GM20000 (cell line): Measurements from ENCODE around the gene TOX2.

ENCODE experiments used
- DNase-seq: peaks from one replicate; pipeline ENCODE4 v3.0.0; 2012; ENCODE audit warnings: low spot score
- TF ChIP-seq, protein P1 (sequence below): IDR thresholded peaks from 2 replicates; pipeline ENCODE4 v1.5.1; 2012; ENCODE audit warnings: mild to moderate bottlenecking, control low read depth; ENCODE audit errors: extremely low read depth, missing control alignments

TOX2 gene

DNA sequence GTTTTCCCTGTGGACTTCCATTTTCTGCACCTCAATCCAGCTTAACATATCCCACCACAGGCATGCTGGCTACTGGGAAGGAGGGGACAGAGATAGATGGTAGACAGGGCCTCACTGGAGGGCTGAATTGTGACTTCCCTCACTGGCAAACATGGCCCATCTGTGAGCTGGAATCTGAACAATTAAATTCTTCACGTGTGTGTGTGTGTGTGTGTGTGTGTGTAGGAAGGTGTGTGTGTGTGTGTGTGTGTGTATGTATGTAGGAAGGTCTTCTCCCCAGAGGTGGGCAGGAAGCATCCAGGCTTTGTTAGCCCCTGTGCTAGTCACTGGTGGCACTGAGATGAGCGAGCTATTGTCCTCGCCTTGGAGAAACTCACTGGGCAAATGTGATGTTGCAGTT lies 5.4 kb upstream of the TOX2 start:
- TF ChIP-seq, protein P1, sequence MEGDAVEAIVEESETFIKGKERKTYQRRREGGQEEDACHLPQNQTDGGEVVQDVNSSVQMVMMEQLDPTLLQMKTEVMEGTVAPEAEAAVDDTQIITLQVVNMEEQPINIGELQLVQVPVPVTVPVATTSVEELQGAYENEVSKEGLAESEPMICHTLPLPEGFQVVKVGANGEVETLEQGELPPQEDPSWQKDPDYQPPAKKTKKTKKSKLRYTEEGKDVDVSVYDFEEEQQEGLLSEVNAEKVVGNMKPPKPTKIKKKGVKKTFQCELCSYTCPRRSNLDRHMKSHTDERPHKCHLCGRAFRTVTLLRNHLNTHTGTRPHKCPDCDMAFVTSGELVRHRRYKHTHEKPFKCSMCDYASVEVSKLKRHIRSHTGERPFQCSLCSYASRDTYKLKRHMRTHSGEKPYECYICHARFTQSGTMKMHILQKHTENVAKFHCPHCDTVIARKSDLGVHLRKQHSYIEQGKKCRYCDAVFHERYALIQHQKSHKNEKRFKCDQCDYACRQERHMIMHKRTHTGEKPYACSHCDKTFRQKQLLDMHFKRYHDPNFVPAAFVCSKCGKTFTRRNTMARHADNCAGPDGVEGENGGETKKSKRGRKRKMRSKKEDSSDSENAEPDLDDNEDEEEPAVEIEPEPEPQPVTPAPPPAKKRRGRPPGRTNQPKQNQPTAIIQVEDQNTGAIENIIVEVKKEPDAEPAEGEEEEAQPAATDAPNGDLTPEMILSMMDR: no peak
- no peak for DNase-seq

DNA sequence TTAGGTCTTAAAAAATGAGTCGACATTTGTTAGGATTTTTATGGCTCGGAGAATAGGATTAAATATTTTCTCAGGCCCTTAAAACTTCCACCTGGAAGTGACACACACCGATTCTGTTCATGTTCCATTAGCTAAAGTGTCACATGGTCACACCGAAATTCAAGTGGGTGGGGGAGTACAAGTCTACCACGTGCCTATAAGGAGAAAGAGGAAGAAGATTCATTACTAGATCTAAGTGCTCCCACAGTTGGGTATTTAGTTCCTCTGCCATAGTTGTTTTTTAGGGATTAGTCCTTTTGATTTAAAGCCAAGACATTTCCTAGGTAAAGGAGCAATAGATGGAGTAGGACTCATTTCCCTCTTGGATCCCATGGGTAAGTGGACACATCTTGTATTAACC lies 4.9 kb upstream of the TOX2 start:
- DNase-seq: peak; percentile 56
- TF ChIP-seq, protein P1: no peak

DNA sequence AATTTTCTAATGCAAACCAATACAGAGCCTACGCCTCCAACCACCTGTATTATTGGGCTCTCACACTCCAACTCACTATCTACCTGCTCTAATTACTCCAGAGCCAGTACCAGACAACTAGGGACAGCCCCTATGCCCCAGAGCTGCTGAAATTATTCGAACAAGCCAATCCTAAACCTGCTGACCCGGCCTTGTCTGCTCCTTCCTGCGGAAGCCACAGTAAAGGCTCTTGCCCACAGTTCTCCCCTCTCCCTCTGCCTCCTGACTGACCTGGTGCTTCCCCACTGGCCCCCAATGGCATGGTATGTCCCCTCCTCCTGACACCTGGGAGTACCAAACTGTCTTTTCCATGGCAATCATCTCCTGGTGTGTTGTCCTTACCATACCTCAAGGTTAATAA lies 4.1 kb upstream of the TOX2 start:
- TF ChIP-seq, protein P1: no peak
- DNase-seq: no peak

GRCh38 chr20:43911066-43911465 lies 3.6 kb upstream of the TOX2 start:
- TF ChIP-seq, protein P1: no peak
- DNase-seq: no peak

DNA sequence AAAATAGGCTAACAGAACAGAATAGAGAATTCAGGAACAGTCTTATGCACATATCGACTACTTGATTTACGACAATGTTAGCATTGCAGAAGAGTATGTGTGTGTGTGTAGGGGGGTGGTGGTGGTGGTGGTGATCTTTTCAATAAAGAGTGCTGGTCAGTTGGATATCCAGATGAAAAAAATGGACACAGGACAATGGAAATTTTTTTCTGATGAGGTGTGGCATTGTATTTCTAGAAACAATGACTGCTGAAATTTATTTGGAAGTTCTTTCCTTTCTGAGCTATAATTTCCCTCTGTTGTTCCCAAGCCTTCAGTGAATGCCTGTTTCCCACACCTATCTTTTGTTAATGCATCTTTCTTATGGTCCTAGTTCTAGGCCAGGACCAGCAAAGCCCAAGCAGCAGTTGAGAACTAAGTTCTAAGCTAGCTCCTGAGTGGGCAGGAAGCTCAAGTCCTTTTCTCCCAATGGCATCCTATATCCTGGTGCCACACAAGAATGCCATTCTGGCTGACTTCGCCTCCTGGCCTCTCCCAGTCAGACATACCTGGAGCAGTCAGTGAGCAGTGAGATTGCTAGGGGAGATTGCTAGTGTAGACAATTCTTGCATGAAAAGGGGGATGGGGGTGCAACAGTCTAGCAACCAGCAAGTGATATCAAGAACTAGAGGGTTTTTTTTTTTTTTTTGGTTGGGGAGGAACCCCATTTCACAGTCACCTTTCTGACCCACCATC lies 1.2 kb upstream of the TOX2 start:
- TF ChIP-seq, protein P1: no peak
- DNase-seq: no peak

DNA sequence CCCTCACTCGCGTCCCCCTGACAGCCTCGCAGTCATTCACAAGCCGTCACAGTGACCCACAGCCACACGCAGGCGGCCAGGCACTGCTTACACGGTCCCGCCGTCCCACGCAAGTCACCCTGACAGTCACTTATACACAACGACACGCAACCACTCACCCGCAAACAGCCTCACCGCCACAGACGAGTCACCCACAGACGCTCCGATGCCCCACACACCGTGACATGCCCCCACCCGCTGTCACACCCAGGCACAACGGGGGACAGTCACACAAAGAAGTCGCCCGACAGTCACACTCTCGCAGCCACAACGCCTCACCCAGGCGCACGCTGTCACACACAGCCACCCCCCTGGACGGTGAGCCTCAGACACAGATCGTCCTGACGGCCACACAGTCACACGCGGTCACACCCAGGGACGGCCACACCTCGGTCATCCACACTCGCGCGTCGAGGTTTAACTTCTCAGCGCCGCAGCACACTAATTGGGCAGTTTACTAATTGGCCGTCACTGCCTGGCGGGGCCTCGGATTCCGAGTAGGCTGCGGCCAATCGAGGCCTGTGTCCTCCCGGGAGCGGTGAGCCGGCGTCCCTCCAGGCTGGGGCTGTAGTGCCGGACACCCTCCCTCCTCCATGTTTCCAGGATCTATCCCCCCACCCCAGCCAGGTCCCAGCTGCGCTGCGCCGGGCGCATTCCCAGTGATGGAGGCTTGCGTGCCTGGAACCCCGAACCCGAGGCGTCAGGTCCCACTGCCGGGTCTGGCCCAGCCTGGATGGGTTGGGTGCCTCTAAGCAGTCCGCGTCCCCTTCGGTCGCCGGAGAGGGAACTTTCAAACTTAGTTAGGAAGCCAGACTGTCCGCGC lies 790 bp downstream of the TOX2 start:
- TF ChIP-seq, protein P1: no peak
- peak; percentile 61 for DNase-seq
